Natural killer cell (primary cell): ENCODE measurements around the gene RAET1E. TPM values are rescaled to one million over a fixed set of nuclear protein-coding genes. Genes with fewer than 3 reads are reported as not detected.

Source experiments
- ATAC-seq, 3 donors: fragments of 150-1000 bp in 2 of 3; fragments of 200-7000 bp in 1 of 3; cut with Tn5 transposase; 1 replicate in 1 of 3; 2 replicates in 2 of 3; pipeline ENCODE4 v1.10.0; 2021; ENCODE audit warnings: mild to moderate bottlenecking in 2 of 3, moderate library complexity in 2 of 3
- DNase-seq, 2 donors: peaks; one replicate each; pipeline versions ENCODE4 v3.0.0 to v3.0.0-alpha.2; 2013 to 2021; ENCODE audit warnings: mixed read lengths in 1 of 2
- H3K27ac ChIP-seq: one replicate; pipeline ENCODE4 v1.5.1; 2013; ENCODE audit warnings: mild to moderate bottlenecking, low read length
- H3K27me3 ChIP-seq: one replicate; pipeline ENCODE4 v1.6.1; 2013; ENCODE audit warnings: low read length; ENCODE audit not compliant: control insufficient read depth, insufficient read depth
- H3K36me3 ChIP-seq: one replicate; pipeline ENCODE4 v1.6.1; 2013; ENCODE audit warnings: low read length; ENCODE audit not compliant: control insufficient read depth, insufficient read depth
- H3K4me1 ChIP-seq: one replicate; pipeline ENCODE4 v1.6.1; 2013; ENCODE audit warnings: low read length; ENCODE audit not compliant: control insufficient read depth, insufficient read depth
- H3K4me3 ChIP-seq: one replicate; pipeline ENCODE4 v1.5.1; 2013; ENCODE audit warnings: low read length
- H3K9me3 ChIP-seq: one replicate; pipeline ENCODE4 v1.6.1; 2013; ENCODE audit warnings: low read length; ENCODE audit not compliant: control insufficient read depth, insufficient read depth
- H3K27ac Mint-ChIP-seq, 2 donors: one replicate each; pipeline ENCODE4 v1.8.0; 2022; ENCODE audit warnings: mild to moderate bottlenecking in 2 of 2, mixed read lengths in 2 of 2, moderate library complexity in 1 of 2
- H3K27me3 Mint-ChIP-seq, 2 donors: one replicate each; pipeline ENCODE4 v1.8.0; 2022; ENCODE audit warnings: low read depth in 2 of 2, mixed read lengths in 2 of 2
- H3K36me3 Mint-ChIP-seq: one replicate; pipeline ENCODE4 v1.8.0; 2022; ENCODE audit warnings: mixed read lengths
- H3K4me1 Mint-ChIP-seq, 2 donors: one replicate each; pipeline ENCODE4 v1.8.0; 2022; ENCODE audit warnings: mixed read lengths in 2 of 2
- H3K4me3 Mint-ChIP-seq: one replicate; pipeline ENCODE4 v1.8.0; 2022; ENCODE audit warnings: mild to moderate bottlenecking, moderate library complexity, mixed read lengths
- H3K9me3 Mint-ChIP-seq, 2 donors: one replicate each; pipeline ENCODE4 v1.8.0; 2022; ENCODE audit warnings: mixed read lengths in 2 of 2
- CTCF ChIP-seq: fragments of 200-600 bp; IDR thresholded peaks from one replicate; pipeline ENCODE4 v1.8.0; 2022; ENCODE audit warnings: antibody characterized with exemption
- WGBS: methylation state at CpG from one replicate; pipeline ENCODE4 v1.1.7; 2013; ENCODE audit warnings: missing lambda C conversion rate; ENCODE audit not compliant: insufficient coverage; 5-methylcytosine and 5-hydroxymethylcytosine counted together
- intact Hi-C: fragments of 100-400 bp; cut with micrococcal nuclease; formaldehyde crosslinking; loops from one replicate; pipeline ENCODE4 v1.14.2; 2022
- total RNA-seq, 4 donors: library from RNA; stranded (reverse); fragments of 120-200 nt in 1 of 4; gene quantifications; one replicate each; pipeline versions ENCODE4 v1.2.3 to v1.2.4, GENCODE V29; 2013 to 2022

The RAET1E gene
- total RNA-seq, 3 donors from 2014 or later (not counting 1 experiment from before 2014, with no cell fraction given): not detected

- Mint-ChIP-seq H3K36me3 (no peaks in the 10 kb centered on the region), H3K9me3 (no peaks in the 10 kb centered on the region), H3K4me3 (no peak overlapping the region), H3K4me1 (peaks cover 0 to under 1% of the 10 kb centered on the region in 2 donors), H3K27ac (no peak overlapping the region), H3K27me3 (peaks cover 14 to 30% of the 10 kb centered on the region in 2 donors)
- no peaks in the 10 kb centered on the region for H3K9me3 ChIP-seq
- no peak for DNase-seq
- no peak overlapping the region for H3K4me3 ChIP-seq
- H3K4me1 ChIP-seq: no peaks in the 10 kb centered on the region
- no peaks in the 10 kb centered on the region for H3K36me3 ChIP-seq
- no peak for TF ChIP-seq CTCF
- WGBS: 77% methylated on average over 6 of the region's 6 CpGs
- no peak for ATAC-seq
- H3K27me3 ChIP-seq: no peaks in the 10 kb centered on the region
- intact Hi-C loops: no loop called here
- H3K27ac ChIP-seq: no peak overlapping the region
Measured at GRCh38 chr6:149890629-149891045, 7.3 kb downstream of the RAET1E start.

DNA sequence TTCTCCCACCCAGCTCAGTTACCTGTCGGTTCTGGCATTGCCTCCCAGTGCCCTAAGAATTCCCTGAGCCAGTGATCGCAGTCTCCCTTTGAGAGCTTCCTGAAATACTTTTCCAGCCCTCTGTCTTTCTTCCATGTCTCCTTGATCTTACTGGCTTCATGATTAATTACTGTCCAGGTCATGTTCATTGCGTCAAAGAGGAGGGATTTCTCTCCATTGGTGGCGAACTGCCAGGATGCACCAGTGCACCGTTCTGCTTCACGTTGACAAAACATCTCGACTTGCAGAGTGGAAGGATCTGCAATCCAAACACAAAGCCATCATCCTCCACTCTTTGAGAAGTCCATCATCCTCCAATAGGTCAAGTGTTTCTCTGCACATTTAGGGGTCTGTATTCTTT, 8.6 kb downstream of the RAET1E start:
- WGBS: 67% methylated on average over 7 of the region's 7 CpGs
- no peaks in the 10 kb centered on the region for H3K4me1 ChIP-seq
- peaks cover 11 to 30% of the 10 kb centered on the region in 2 donors for H3K27me3 Mint-ChIP-seq
- no peak overlapping the region for H3K4me3 ChIP-seq
- no peaks in the 10 kb centered on the region for H3K9me3 Mint-ChIP-seq
- no peaks in the 10 kb centered on the region for H3K36me3 Mint-ChIP-seq
- H3K27me3 ChIP-seq: no peaks in the 10 kb centered on the region
- H3K4me1 Mint-ChIP-seq: no peaks in the 10 kb centered on the region
- intact Hi-C loops: no loop called here
- DNase-seq (no peak), ATAC-seq (no peak)
- no peaks in the 10 kb centered on the region for H3K36me3 ChIP-seq
- H3K27ac ChIP-seq: no peak overlapping the region
- TF ChIP-seq CTCF: no peak
- H3K9me3 ChIP-seq: no peaks in the 10 kb centered on the region
- H3K4me3 Mint-ChIP-seq: no peak overlapping the region
- no peak overlapping the region for H3K27ac Mint-ChIP-seq

GRCh38 chr6:149888659-149889058, 9.3 kb downstream of the RAET1E start:
- Mint-ChIP-seq H3K27ac (no peak overlapping the region), H3K4me1 (no peaks in the 10 kb centered on the region), H3K9me3 (no peaks in the 10 kb centered on the region), H3K27me3 (peaks cover 12 to 29% of the 10 kb centered on the region in 2 donors), H3K4me3 (no peak overlapping the region), H3K36me3 (no peaks in the 10 kb centered on the region)
- H3K27ac ChIP-seq: no peak overlapping the region
- TF ChIP-seq CTCF: no peak
- DNase-seq: no peak
- no peak overlapping the region for H3K4me3 ChIP-seq
- WGBS: 62% methylated on average over 1 of the region's 1 CpG
- intact Hi-C loops: no loop called here
- H3K36me3 ChIP-seq: no peaks in the 10 kb centered on the region
- H3K27me3 ChIP-seq: no peaks in the 10 kb centered on the region
- H3K4me1 ChIP-seq: no peaks in the 10 kb centered on the region
- no peak for ATAC-seq
- H3K9me3 ChIP-seq: no peaks in the 10 kb centered on the region

DNA sequence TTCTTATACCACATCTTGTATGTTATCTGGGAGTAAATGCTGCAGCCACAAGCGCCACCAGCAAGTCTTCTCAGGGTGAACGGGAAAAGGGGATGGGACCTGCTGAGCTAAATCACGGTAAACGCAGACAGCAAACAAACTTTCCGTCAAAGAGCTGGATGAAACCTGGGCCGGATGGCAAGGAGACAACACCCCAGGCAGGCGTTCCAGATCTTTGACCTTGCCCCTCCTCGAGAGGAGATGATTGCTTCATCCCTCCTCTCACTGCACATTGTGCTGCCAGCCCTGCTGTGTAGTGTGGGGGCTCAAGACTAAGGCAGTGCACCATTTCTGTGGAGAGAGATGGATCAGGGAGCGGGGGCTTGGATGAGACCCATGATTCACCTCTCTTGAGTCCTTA, 9.8 kb downstream of the RAET1E start:
- Histone ChIP-seq H3K4me3 (no peak overlapping the region), H3K36me3 (no peaks in the 10 kb centered on the region), H3K9me3 (no peaks in the 10 kb centered on the region), H3K4me1 (no peaks in the 10 kb centered on the region), H3K27me3 (no peaks in the 10 kb centered on the region), H3K27ac (no peak overlapping the region)
- no peaks in the 10 kb centered on the region for H3K36me3 Mint-ChIP-seq
- H3K4me1 Mint-ChIP-seq: no peaks in the 10 kb centered on the region
- no peaks in the 10 kb centered on the region for H3K9me3 Mint-ChIP-seq
- no peak for DNase-seq
- H3K4me3 Mint-ChIP-seq: no peak overlapping the region
- peaks cover 8 to 24% of the 10 kb centered on the region in 2 donors for H3K27me3 Mint-ChIP-seq
- H3K27ac Mint-ChIP-seq: no peak overlapping the region
- ATAC-seq: no peak
- 82% methylated on average over 7 of the region's 9 CpGs for WGBS
- no peak for TF ChIP-seq CTCF
- intact Hi-C loops: no loop called here
